ENCODE measurements around the gene C1QBP.

C1QBP gene, protein sequence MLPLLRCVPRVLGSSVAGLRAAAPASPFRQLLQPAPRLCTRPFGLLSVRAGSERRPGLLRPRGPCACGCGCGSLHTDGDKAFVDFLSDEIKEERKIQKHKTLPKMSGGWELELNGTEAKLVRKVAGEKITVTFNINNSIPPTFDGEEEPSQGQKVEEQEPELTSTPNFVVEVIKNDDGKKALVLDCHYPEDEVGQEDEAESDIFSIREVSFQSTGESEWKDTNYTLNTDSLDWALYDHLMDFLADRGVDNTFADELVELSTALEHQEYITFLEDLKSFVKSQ

DNA sequence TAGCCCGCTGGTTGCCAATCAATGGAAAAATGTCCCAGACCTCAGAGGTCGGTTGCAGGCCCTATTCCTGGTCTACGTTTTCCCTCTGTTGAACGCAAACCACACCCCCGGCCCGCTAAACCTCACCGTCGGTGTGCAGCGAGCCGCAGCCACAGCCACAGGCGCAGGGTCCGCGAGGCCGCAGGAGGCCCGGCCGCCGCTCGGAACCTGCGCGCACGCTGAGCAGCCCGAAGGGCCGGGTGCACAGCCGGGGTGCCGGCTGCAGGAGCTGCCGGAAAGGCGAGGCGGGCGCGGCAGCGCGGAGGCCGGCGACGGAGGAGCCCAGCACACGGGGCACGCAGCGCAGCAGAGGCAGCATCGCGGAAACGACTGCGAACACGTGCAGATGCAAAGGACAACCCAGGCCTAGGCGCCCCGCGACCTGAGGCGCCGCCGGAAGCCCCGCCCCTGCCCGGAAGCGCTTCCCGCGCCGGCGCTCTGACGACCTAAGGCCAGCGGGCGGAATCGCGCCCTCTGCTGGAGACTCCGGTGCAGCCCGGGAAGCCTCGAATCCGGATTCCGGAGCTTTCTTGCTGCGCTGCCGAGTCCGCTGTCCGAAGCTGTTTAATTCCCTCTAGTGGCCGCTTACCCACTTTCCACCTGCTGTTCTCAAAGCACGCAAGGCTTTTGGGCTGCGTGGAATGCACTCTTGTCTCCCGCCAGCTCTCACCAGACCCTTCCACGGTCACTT, at the start of gene C1QBP:
C1QBP (minus strand) TSS at position 440 of the 730 bp plus-strand sequence; CDS start at position 358, 82 bp downstream.
- TF ChIP-seq, protein P1, sequence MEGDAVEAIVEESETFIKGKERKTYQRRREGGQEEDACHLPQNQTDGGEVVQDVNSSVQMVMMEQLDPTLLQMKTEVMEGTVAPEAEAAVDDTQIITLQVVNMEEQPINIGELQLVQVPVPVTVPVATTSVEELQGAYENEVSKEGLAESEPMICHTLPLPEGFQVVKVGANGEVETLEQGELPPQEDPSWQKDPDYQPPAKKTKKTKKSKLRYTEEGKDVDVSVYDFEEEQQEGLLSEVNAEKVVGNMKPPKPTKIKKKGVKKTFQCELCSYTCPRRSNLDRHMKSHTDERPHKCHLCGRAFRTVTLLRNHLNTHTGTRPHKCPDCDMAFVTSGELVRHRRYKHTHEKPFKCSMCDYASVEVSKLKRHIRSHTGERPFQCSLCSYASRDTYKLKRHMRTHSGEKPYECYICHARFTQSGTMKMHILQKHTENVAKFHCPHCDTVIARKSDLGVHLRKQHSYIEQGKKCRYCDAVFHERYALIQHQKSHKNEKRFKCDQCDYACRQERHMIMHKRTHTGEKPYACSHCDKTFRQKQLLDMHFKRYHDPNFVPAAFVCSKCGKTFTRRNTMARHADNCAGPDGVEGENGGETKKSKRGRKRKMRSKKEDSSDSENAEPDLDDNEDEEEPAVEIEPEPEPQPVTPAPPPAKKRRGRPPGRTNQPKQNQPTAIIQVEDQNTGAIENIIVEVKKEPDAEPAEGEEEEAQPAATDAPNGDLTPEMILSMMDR (IDR thresholded peaks at IDR 0.05), result peak; percentile 100
- peak; percentile 91 for DNase-seq (ENCODE audit: low spot score)
- Histone ChIP-seq H3K27ac (peak within 1 kb of the TSS; percentile 62 to 75), H3K4me3 (peak within 1 kb of the TSS; percentile 85)

DNA sequence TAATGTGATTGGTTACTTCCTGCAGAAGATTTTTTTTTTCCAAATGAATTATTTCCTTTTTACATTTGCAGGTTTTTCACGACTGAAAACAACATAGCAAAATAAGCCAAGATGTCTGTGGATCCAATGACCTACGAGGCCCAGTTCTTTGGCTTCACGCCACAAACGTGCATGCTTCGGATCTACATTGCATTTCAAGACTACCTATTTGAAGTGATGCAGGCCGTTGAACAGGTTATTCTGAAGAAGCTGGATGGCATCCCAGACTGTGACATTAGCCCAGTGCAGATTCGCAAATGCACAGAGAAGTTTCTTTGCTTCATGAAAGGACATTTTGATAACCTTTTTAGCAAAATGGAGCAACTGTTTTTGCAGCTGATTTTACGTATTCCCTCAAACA, 49.8 kb upstream of the C1QBP start:
- Histone ChIP-seq H3K4me3 (no peak overlapping the region), H3K27ac (no peak overlapping the region)
- DNase-seq (ENCODE audit: low spot score), result no peak
- TF ChIP-seq, protein P1 (IDR thresholded peaks at IDR 0.05), result no peak

DNA sequence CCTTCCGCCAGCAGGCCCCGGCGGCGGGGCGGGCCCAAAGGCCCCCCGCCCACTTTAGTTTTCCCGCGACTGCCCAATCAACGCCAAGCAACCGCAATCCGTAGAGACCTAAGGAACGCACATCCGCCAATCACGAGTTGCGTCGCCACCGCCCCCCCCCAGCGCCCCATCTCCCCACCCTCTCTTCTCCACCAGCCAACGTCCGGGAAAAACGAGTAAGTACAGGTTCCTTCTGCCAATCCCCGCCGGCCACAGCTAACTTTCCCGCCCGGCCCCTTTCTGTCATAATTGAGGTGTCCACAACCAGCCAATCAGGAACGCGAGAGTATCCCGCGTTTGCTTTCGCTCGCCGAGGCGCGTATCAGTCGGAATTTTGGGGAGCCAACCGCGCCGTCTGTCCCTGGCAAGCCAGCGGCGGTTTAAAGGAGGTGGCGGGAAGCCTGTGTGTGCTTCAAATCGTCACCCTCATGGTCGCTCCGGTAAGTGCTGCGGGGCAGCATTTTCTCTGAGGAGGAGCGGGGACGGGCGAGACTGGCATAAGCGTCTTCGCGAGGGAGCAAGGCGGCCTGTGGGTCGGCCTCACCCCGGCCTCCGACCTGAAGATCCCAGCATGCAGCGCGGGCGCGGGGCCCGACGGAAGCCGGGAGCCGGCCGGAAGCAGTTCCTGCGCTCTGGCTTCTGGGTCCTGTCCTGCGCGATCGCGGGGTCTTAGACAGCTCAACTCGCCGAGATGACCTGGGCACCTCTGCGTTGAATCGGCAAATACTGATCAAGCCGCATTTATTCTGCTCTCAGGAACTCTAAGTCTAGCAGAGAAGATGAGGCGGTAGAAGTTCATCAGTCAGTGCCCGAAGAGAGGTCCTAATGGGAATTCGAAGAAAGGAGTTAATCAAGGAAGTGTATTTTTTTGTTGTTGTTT, 47.5 kb upstream of the C1QBP start, which contains the start of gene MIS12:
MIS12 (plus strand) TSS at position 361 of the 919 bp plus-strand sequence. CDS start 2,297 bp downstream, outside the sequence.
- Histone ChIP-seq H3K27ac (peak within 1 kb of the TSS; percentile 98), H3K4me3 (peak within 1 kb of the TSS; percentile 84)
- DNase-seq (ENCODE audit: low spot score), result peak; percentile 100
- TF ChIP-seq, protein P1 (IDR thresholded peaks at IDR 0.05), result no peak

DNA sequence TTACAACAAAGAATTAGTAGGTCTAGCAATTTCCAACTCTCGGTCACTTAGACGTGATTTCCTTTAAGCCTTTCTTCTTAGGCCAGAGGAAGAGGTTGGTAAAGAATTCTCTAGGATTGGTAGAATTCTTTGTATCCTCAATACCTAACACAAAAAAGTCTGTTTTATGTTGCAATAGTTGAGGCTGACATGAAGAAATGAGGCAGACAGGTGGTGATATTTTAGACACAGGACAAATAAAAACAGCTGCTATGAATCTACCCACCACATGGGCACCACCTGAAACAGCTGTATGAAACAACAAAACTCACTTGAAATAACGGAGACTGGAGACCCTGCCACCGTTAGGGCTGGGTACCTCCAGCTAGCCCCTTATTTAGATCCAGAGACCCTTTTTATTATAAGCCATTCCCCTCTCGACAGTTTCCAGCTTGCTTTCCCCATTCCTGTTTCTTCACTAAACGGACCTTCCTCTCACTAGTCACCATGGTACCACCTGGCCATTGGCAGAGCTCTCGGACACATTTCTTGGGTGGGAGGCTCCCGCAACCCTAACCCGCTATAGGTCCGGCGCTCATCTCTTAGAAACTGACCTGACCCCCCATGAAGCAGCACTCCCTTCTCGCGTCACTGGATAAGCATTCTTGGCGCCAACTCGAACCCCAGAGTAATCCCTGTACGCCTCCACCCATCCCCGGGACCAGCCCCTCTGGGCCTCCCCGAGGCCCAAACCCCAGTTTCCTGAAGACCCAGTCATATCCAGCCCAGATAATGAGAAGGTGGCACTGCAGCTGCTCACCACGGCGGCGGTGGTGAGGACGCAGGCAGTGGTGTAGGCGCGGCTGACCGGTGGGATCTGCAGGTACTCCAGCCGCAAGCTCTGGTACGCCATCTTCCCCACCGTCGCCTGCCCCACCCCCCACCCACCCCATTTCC, 46.6 kb upstream of the C1QBP start, which contains the start of gene DERL2:
DERL2 (minus strand) TSS at position 909 of the 936 bp plus-strand sequence; CDS start at position 892, 17 bp downstream.
- H3K27ac ChIP-seq, result peak within 1 kb of the TSS; percentile 98
- H3K4me3 ChIP-seq, result peak within 1 kb of the TSS; percentile 84
- no peak for DNase-seq (ENCODE audit: low spot score)
- TF ChIP-seq, protein P1 (IDR thresholded peaks at IDR 0.05), result no peak

DNA sequence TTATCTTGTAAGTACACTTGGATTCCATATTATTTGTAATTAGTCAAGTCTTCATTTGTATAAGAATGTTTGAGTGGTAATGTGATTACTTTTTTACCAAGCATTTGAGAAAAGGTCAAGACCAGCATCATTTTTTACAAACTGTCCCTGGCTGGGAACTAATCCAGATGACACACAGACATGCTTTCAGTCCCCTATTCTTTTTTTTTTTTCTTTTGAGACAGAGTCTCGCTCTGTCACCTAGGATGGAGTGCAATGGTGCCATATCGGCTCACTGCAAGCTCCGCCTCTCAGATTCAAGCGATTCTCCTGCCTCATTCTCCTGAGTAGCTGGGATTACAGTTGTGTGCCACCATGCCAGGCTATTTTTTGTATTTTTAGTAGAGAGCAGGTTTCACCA, 42.5 kb upstream of the C1QBP start:
- DNase-seq (ENCODE audit: low spot score), result no peak
- H3K4me3 ChIP-seq, result no peak overlapping the region
- H3K27ac ChIP-seq, result no peak overlapping the region
- TF ChIP-seq, protein P1 (IDR thresholded peaks at IDR 0.05), result no peak

DNA sequence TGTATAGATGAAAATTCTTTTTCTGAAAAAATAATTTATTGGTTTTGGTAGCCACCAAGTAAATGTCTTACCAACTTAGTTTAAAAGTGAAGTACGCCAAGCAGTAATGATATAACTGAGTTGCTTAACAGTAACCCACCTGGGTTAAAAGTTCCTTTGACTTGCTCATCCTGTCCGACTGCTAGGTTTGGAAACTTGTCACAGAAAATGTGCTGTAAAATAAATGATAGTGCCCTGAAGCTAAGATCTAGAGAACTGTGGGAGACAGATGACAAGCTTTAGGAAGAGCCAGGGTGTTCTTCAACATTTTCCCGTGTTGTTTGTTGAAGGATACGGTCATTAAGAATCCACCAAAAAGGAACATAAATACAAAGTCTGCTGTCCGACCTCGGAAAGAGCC, 42.0 kb upstream of the C1QBP start:
- no peak overlapping the region for H3K27ac ChIP-seq

More for the DNA sequence above, 42.0 kb upstream of the C1QBP start:
- no peak for DNase-seq (ENCODE audit: low spot score)
- no peak overlapping the region for H3K4me3 ChIP-seq
- TF ChIP-seq, protein P1 (IDR thresholded peaks at IDR 0.05), result no peak

All from coronary artery (tissue), 2 donors.